GM21717 (cell line): ENCODE data around the gene HDAC9.
"Not testable (repeated sequence)": the region's sequence is repeated elsewhere in the genome, so short reads cannot be mapped to it uniquely, and the experiment has no call there.

ENCODE experiments used
- ATAC-seq: cut with Tn5 transposase; IDR thresholded peaks from one replicate; pipeline ENCODE4 v1.9.1; 2021; ENCODE audit warnings: mild to moderate bottlenecking, moderate library complexity; ENCODE audit not compliant: unreplicated experiment

Gene HDAC9

GRCh38 chr7:18702071-18702829 is 206.7 kb downstream of the HDAC9 start:
- ATAC-seq, result no peak

- ATAC-seq, result no peak
Observed at GRCh38 chr7:18703685-18704084, 208.1 kb downstream of the HDAC9 start.

- ATAC-seq, result no peak
Observed at GRCh38 chr7:18706670-18707069, 211.1 kb downstream of the HDAC9 start.

GRCh38 chr7:18708204-18708603 is 212.7 kb downstream of the HDAC9 start:
- ATAC-seq, result no peak

- no peak for ATAC-seq
Observed at GRCh38 chr7:18715988-18716387, 220.4 kb downstream of the HDAC9 start.

- no peak for ATAC-seq
Observed at GRCh38 chr7:18721429-18721828, 225.9 kb downstream of the HDAC9 start.

GRCh38 chr7:18724318-18724717 is 228.8 kb downstream of the HDAC9 start:
- ATAC-seq, result no peak

- ATAC-seq, result no peak
Observed at GRCh38 chr7:18727115-18727870, 231.7 kb downstream of the HDAC9 start.

GRCh38 chr7:18736012-18736411 is 240.5 kb downstream of the HDAC9 start:
- ATAC-seq, result not testable (repeated sequence)

GRCh38 chr7:18740579-18740988 is 245.0 kb downstream of the HDAC9 start:
- no peak for ATAC-seq

GRCh38 chr7:18753972-18754610 is 258.5 kb downstream of the HDAC9 start:
- no peak for ATAC-seq

- ATAC-seq, result no peak
Observed at GRCh38 chr7:18754766-18755165, 259.2 kb downstream of the HDAC9 start.

- ATAC-seq, result no peak
Observed at GRCh38 chr7:18755793-18756192, 260.2 kb downstream of the HDAC9 start.

- ATAC-seq, result no peak
Observed at GRCh38 chr7:18756378-18757050, 261.0 kb downstream of the HDAC9 start.

- no peak for ATAC-seq
Observed at GRCh38 chr7:18760046-18760445, 264.5 kb downstream of the HDAC9 start.

- ATAC-seq, result no peak
Observed at GRCh38 chr7:18760631-18761445, 265.3 kb downstream of the HDAC9 start.

- no peak for ATAC-seq
Observed at GRCh38 chr7:18762189-18762588, 266.6 kb downstream of the HDAC9 start.

GRCh38 chr7:18768256-18768655 is 272.7 kb downstream of the HDAC9 start:
- ATAC-seq, result no peak

GRCh38 chr7:18770154-18770811 is 274.7 kb downstream of the HDAC9 start:
- no peak for ATAC-seq

GRCh38 chr7:18770822-18771221 is 275.3 kb downstream of the HDAC9 start:
- ATAC-seq, result no peak
